Measurements from ENCODE around the gene PGM1. TPM values are rescaled to one million over a fixed set of nuclear protein-coding genes. Genes with fewer than 3 reads are reported as not detected.

PGM1 gene
- total and polyA plus RNA-seq, 8 donors = 39.3 to 65.6 (median 43.5) TPM

DNA sequence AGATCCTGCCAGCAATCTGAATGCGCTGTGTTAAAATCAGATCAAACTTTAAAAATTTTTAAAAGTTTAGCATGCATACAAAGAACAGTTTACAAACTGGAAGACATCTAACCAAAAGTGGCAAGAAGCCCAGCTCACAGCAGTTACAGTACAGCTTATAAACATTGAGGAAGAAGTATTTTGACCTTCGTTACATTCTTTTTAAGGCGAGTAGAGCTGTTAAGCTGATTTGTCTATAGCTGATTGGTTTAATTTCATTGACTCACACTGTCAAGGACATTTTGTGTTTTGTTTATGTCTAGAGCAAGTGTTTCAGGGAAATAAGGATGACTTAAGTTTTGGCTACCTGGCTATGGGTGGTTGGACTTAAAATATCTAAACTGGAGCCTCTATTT, 3.0 kb upstream of the PGM1 start:
- intact Hi-C loops (cut with DNase I) = no loop called here
- TF ChIP-seq, protein P1, sequence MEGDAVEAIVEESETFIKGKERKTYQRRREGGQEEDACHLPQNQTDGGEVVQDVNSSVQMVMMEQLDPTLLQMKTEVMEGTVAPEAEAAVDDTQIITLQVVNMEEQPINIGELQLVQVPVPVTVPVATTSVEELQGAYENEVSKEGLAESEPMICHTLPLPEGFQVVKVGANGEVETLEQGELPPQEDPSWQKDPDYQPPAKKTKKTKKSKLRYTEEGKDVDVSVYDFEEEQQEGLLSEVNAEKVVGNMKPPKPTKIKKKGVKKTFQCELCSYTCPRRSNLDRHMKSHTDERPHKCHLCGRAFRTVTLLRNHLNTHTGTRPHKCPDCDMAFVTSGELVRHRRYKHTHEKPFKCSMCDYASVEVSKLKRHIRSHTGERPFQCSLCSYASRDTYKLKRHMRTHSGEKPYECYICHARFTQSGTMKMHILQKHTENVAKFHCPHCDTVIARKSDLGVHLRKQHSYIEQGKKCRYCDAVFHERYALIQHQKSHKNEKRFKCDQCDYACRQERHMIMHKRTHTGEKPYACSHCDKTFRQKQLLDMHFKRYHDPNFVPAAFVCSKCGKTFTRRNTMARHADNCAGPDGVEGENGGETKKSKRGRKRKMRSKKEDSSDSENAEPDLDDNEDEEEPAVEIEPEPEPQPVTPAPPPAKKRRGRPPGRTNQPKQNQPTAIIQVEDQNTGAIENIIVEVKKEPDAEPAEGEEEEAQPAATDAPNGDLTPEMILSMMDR (IDR thresholded peaks at IDR 0.05) = no peak
- ATAC-seq (no peak), DNase-seq (peak in 2 of 4 donors; percentile 47 to 54)
- Histone ChIP-seq H3K36me3 (no peaks in the 10 kb centered on the region), H3K4me1 (peaks cover 10 to 11% of the 10 kb centered on the region in 2 donors), H3K27ac (no peak overlapping the region), H3K27me3 (no peaks in the 10 kb centered on the region), H3K4me3 (no peak overlapping the region), H3K9me3 (no peaks in the 10 kb centered on the region)

DNA sequence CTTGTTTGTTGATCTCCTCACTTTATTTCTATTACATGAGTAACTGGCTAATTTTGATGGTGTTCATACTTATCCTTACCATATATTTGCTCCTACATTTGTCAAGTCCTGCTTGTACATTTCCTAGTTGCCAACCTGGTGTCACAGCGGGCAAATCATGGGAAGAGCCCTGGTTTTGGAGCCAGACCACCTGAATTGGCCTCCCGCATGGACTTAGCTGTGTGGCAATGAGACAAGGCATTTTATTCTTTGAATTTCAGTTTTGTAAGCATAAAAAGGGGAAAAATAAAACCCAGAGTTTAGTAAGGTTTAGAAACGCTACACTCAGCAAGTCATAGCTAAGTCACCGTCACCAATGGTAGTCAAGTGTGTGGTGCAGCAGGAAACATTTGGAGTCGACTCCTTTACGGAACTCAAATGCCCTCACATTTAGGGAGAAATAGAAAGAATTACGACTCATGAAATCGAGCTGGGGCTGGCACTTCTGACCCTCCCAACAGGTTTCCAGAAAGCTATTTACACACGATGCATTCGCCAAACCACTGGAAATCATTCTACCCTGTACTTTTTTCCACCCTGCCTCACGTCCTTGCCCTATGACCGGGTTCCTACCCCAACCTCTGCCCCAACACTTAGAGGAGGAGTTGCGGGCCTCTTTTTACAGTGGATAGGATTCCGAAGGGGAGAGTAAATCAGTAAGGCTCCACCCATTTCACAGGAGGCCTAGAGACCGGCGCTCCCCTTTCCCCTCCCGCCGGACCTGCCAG, 492 bp upstream of the PGM1 start:
- peaks cover 10 to 18% of the 10 kb centered on the region in 2 donors for H3K4me1 ChIP-seq

DNA sequence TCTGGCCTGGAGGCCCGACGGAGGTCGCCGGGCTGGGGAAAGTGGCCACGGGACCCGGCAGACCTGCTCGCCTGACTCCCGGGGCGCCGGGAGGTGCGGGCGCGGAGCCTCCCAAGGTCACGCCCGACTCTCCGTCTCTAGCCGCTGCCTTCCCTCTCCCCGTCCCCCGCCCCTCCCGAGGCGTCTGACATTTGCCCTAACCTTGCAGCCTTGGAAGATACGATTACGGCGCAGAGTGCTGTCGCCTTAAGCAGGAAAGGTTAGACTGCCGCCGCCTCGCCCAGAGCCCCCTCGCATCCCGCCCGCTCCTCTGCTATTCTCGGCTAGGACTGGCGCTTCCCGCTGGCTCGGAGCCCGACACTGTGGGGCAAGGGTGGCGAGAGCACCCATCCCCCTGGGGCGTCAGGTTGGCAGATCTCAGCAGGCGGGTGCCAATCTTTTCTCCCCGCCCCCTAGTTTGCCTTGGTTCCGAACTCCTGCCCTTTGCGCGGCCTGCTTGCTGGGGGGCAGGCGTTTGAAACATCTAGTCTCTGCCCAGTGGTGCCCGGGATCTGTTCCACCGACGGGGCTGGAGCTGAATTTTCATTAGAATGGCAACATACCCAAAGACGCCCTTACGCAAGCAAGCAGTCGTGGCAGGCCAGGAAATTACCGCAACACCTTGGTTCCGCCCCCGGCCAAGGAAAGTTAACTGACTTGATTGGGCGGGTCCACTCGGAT, 835 bp downstream of the PGM1 start:
- Histone ChIP-seq H3K4me3 (peak overlapping the region; percentile 73 to 76), H3K27ac (peak overlapping the region; percentile 90 to 94), H3K36me3 (no peaks in the 10 kb centered on the region), H3K9me3 (no peaks in the 10 kb centered on the region), H3K27me3 (no peaks in the 10 kb centered on the region), H3K4me1 (peaks cover 10 to 18% of the 10 kb centered on the region in 2 donors)
- intact Hi-C loops (cut with DNase I) = no loop called here
- TF ChIP-seq, protein P1 (IDR thresholded peaks at IDR 0.05) = no peak
- ATAC-seq (peak; percentile 72), DNase-seq (peak; percentile 30 to 91 (median 74))

More for the DNA sequence above, 492 bp upstream of the PGM1 start:
- DNase-seq (no peak), ATAC-seq (peak; percentile 3)
- Histone ChIP-seq H3K36me3 (no peaks in the 10 kb centered on the region), H3K9me3 (no peaks in the 10 kb centered on the region), H3K27ac (peak overlapping the region; percentile 90 to 94), H3K27me3 (no peaks in the 10 kb centered on the region), H3K4me3 (peak overlapping the region; percentile 73 to 76)
- TF ChIP-seq, protein P1 (IDR thresholded peaks at IDR 0.05) = no peak
- intact Hi-C loops (cut with DNase I) = no loop called here

DNA sequence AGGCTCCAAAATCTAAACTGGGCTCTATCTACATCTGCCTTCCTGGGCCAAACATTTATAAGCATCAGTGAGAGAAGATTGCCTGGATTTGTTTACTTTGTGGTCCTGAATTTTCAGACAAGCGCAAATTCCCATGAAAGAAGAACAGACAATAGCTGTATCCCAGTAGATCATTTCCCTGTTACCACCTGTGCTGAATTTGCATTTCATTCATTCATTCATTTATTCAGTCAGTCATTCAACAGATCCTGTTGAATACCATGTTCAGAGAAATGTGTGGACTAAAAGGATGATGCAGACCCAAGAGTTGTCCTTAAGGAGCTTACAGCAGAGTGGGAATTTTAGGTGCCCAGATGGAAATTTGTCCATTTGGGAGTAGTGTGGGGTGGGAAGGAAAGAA, 2.2 kb downstream of the PGM1 start:
- no peak for ATAC-seq
- H3K27me3 ChIP-seq = no peaks in the 10 kb centered on the region
- intact Hi-C loops (cut with DNase I) = no loop called here
- H3K9me3 ChIP-seq = no peaks in the 10 kb centered on the region
- H3K27ac ChIP-seq = no peak overlapping the region
- H3K4me3 ChIP-seq = no peak overlapping the region
- TF ChIP-seq, protein P1 (IDR thresholded peaks at IDR 0.05) = no peak
- no peaks in the 10 kb centered on the region for H3K36me3 ChIP-seq
- DNase-seq = no peak
- H3K4me1 ChIP-seq = peaks cover 10 to 18% of the 10 kb centered on the region in 2 donors

DNA sequence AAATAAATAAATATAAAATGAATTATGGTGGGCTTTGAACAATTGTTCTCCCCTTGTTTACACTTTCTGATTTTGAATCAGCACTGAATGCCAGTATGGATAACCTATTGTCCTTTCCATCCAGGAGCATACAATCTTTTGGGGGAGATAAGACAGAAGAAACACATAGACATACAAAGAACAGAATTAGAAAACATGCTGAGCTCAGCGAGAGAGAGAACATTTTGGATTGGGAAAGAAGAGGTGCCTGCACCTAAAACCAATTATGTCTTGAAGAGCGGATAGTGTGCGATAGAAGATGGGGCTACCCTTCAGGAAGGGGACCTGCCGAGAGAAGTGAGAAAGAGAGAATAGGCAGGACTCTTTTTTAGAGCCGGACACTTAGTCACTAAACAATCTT, 6.6 kb downstream of the PGM1 start:
- intact Hi-C loops (cut with DNase I) = no loop called here
- TF ChIP-seq, protein P1 (IDR thresholded peaks at IDR 0.05) = no peak
- ATAC-seq (no peak), DNase-seq (no peak)
- Histone ChIP-seq H3K4me3 (no peak overlapping the region), H3K36me3 (no peaks in the 10 kb centered on the region), H3K27me3 (no peaks in the 10 kb centered on the region), H3K4me1 (peaks cover 3 to 7% of the 10 kb centered on the region in 2 donors), H3K9me3 (no peaks in the 10 kb centered on the region), H3K27ac (no peak overlapping the region)
